GM19467 (cell line): ENCODE measurements around the gene RPA4.
"Not testable (repeated sequence)": the region's sequence is repeated elsewhere in the genome, so short reads cannot be mapped to it uniquely, and the experiment has no call there.

Experiments
- ATAC-seq: cut with Tn5 transposase; IDR thresholded peaks from one replicate; pipeline ENCODE4 v1.9.1; 2021; ENCODE audit warnings: mild to moderate bottlenecking, moderate library complexity; ENCODE audit not compliant: unreplicated experiment

The RPA4 gene, protein sequence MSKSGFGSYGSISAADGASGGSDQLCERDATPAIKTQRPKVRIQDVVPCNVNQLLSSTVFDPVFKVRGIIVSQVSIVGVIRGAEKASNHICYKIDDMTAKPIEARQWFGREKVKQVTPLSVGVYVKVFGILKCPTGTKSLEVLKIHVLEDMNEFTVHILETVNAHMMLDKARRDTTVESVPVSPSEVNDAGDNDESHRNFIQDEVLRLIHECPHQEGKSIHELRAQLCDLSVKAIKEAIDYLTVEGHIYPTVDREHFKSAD

DNA sequence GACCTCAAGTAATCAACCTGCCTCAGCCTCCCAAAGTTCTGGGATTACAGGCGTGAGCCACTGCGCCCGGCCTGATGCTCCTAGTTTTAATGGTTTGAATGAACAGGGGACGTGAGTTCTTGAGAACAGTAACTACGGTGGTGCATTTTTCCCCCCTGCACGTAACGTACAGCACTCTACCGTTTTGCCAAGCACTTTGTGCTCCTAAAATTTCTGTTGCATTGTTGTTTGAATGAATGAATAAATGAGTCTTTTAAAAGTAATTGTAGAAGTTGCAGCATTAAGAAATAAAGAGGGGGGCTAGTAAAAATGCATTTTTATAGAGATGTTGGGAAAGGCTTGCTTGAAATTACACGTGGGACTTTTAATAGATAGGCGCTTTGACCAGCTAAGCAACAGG lies at the start of gene RPA4:
Gene RPA4, plus strand, starts transcription at position 301 of the 400 bp plus-strand sequence. CDS start 403 bp downstream, outside the sequence.
- ATAC-seq, result no peak

DNA sequence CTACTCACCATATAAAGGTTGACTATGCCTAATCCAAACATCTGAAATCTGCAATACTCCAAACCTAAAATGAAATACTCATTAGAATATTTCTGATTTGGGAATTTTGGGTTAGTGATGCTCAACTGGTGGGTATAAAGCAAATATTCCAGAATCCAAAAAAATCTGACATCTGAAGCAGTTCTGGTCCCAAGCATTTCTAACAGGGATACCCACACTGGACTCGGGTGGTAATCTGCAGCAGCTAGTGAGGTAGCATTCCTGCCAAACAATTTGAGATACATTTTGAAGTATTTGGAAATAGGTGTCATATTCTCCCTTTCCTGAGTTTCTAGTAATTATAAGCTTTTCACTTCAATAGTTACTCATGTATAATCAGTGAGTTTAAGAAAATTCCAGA lies 49.6 kb upstream of the RPA4 start:
- ATAC-seq, result no peak

DNA sequence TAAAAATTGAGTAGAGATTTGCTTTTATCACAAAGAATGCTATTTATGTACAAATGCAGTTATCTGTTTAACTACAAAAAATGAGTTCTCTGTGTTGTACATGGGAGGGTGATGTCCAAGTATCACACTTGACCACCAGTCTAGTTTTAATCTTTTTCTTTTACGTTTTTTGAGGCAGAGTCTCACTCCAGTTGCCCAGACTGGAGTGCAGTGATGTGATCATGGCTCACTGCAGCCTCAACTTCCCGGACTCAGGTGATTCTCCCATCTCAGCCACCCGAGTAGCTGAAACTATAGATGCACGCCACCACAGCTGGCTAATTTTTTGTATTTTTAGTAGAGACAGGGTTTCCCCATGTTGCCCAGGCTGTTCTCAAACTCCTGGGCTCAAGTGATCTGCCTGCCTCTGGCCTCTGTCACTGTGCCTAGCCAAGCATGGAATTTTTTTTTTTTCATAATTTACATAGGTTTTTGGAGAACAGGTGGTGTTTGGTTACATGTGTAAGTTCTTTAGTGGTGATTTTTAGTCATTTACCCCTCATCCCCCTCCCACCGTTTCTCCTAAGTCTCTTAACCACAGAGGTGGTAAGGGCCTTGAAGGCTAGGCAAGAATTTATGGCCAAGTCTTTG lies 47.9 kb upstream of the RPA4 start:
- peak; percentile 69 for ATAC-seq

DNA sequence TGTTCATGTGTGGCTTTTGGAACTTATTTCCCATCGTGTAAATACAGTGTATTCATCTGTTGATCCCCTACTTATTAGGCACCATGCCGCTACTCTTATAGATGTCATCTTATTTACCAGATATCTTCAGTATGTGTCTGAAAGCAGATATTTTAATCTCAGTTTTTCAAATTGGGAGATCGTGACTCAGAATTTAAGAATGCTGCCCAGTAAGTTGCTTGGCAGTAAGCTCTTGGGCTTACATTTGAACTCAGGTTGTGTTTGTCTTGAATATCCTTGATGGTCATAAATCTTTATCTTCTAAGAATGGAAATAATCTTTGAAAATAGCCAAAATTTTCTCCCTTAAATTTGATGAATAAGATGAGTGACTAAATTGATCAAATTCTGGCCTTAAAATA lies 45.9 kb upstream of the RPA4 start:
- ATAC-seq, result no peak

DNA sequence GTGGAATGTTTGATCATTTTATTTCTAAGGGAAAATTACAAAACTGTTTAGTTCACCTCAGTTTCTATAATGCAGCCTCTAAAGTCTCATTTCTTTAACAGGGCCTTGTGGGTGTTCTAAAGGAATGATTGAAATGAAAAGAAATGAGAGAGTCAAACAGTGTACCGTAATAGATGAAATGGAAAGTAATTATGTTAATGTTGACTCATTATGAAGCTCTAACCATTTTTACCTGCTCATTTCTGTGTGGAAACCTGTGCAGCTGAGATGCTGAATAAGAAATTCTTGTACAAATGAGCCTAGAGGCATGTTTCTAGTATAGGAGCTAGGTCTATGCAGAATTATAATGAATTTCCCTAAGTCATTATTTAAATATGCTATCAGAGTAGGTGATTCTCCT lies 45.2 kb upstream of the RPA4 start:
- ATAC-seq, result no peak

DNA sequence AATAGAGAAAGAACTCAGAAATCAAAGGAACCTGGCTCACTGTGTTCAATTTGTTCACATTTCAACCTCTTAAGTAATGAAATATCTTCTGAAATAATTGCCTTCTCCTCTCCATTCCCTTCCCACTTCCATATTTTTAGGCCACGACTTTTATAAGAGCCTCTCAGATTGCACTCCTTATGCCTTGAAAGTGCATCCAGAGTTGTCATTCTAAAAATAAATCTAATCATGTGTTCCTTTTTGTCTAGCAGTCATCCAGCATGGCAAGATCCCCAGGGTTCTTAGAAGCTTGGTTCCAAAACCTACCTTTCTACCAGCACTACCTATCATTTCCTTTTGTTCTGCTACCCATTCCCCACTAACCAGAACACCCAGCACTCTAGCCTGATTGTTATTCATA lies 42.4 kb upstream of the RPA4 start:
- no peak for ATAC-seq

DNA sequence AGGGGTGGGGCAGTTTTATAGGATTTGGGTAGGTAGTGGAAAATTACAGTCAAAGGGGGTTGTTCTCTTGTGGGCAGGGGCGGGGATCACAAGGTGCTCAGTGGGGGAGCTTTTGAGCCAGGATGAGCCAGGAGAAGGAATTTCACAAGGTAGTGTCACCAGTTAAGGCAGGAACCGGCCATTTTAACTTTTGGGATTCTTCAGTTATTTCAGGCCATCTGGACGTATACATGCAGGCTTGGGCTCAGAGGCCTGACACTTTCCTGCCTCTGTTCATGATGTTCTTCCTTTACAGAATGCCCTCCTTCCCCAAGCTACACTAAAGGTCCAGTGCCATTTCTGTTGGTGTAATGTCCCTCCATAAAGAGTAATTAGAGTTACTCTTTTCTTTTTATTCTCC lies 41.8 kb upstream of the RPA4 start:
- ATAC-seq, result not testable (repeated sequence)

DNA sequence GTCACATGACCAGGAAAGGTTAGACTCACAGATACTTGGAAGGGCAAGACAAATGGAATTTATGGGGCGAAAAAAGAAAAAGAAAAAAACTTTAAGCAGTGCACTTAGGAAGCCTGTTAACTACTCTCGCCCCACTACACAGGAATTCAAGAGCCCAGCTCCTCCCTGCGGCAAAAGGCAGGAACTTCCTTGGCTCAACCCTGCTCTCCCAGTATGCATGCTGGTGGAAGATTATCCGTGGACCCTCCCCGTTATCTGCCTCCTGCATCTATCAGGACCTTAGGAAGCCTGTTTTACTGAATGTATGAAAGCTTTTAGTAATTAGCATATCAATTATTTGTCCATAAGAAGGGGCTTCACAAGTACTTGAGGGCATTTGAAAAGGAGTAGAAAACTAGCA lies 40.1 kb upstream of the RPA4 start:
- ATAC-seq, result no peak

DNA sequence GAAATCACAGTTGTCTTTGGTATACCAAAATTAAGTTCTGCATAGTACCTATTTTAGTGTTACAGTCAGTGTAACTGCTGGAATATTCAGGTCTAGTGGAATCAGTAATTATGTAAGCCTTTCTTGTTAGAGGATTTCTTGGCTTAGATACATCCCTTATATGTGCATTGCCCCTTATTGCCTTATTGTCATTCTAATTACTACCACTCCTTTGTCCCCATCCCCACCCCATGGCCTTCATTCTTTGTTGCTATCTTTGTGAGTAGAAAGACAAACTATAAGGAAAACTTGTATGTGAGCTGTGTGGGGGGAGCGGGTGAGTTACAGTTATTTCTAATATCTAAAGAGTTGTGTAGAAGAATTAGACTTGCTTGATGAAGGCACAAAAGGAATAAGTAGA lies 36.9 kb upstream of the RPA4 start:
- no peak for ATAC-seq

DNA sequence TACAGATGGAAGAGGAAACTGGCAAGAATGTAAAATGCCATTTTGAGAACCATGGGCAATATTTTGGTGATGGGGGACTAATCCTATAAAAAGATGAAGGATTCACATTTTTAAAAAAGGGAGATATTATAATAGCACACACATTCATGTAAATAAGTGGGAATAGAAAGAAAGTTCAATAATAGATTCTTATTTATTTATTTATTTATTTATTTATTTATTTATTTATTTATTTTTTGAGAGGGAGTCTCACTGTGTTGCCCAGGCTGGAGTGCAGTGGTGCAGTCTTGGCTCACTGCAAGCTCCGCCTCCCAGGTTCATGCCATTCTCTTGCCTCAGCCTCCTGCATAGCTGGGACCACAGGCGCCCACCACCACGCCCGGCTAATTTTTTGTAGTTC lies 24.3 kb upstream of the RPA4 start:
- ATAC-seq, result not testable (repeated sequence)

DNA sequence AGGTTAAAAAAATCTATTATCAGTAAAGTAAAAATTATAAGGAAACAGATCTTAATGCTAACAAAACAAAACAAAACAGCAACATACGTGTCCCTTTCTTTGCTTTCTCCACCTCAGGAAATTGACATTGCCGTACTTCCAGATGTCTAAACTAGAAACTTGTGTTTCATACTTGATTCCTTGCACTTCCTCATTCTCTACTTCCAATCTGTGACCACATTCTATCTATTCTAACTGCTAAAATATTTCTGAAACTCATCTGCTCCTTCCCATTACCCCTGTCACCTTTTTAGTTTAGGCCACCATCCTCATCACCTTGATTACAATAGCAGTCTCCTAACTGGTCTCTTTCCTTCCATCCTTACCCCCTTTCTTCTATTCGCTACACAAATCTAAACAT lies 22.5 kb upstream of the RPA4 start:
- ATAC-seq, result peak; percentile 47

DNA sequence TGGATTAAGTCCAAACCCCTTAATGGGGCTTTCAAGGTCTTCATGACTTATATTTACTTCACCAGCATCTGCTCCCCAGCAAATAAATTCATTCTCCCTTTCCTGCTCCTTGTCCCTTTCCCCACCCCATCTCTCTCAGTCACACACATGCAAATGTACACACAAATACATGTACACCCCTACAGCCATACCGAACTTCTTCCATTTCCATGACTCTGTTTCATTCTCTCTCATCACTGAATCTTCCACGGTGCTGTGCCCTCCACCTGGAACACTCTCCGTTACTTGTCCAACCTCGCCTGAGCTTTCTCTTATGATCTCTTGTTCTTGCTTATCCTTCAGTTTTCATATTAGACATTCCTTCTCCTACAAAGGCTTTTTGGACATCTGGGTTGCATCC lies 22.0 kb upstream of the RPA4 start:
- ATAC-seq, result no peak

DNA sequence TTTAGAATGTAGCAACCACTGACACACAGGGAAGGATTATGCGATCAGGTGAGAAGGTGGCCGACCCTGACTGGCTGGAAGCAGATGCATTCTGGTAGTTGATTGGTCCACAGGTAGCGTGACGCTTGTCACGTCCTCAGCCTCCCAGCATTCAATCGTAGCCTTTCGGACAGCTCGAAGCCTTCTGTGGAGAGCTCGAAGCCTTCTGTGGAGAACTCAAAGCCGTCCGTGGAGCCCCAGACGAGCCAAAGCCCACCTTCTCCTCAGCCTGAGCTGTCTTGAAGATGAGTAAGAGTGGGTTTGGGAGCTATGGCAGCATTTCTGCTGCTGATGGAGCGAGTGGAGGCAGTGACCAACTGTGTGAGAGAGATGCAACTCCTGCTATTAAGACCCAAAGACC lies 319 bp downstream of the RPA4 start:
- no peak for ATAC-seq

DNA sequence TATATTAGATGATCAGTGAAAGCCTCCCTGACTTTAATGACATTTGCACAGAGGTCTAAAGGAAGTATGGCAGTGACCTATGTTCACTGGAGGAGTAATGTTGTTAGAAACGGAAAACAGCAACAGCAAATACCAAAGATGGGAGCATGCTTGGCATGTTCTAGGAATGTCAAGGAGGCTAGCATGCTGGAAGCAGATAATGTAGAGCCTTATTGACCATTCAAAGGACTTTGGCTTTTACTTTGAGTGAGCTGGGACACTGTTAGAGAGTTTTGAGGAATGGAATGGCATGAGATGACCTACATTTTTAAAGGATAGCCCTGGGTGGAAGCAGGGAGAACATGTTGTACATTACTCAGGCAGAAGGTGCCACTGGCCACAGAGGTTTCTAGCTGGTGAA lies 6.0 kb downstream of the RPA4 start:
- no peak for ATAC-seq

DNA sequence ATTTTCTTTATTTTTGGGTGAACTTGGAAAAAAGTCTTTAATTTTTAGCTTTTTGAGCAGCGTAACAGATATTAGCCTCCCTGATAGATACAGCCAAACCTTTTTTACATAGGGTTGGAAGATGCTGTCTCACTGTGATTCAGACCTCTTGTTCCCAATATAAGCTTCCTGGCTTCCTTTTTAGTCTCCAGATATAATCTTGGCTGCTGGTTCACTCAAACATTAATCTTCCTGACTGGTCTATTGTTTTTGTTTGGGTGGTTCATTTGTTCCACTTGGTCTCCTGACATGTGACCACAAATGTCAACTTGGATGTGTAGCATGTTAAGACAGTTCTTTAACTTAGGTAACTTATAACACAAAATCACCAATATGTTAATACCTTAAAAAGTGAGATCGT lies 23.0 kb downstream of the RPA4 start:
- no peak for ATAC-seq

DNA sequence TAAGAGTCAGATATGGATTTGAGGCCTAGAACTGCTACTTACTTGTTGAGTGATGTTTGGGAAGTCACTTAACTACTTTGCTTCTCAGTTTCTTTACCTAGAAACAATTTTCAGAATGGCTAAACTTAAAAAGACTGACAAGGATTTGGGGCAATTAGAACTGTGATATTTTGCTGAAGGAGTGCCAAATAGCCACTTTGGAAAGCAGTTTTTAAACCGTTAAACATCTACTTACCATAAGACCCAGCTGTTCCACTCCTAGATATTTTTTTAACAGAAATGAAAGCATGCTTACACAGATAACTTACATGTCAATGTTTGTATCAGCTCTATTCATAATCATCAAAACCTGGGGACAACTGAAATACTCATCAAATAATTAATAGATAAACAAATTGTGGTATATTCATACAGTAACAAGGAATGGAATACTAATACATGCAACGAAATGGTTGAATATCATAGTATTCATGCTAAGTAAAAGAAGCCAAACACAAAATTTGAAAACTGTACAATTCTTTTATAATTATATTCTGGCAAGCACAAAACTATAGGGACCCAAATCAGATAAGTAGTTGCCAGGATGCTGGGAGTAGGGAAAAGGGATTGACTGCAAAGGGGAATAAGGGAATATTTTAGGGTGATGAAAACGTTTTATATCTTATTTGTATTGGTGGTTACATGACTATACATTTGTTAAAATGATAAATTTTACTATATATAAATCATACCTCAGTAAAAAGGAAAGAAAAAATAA lies 24.0 kb downstream of the RPA4 start:
- no peak for ATAC-seq

DNA sequence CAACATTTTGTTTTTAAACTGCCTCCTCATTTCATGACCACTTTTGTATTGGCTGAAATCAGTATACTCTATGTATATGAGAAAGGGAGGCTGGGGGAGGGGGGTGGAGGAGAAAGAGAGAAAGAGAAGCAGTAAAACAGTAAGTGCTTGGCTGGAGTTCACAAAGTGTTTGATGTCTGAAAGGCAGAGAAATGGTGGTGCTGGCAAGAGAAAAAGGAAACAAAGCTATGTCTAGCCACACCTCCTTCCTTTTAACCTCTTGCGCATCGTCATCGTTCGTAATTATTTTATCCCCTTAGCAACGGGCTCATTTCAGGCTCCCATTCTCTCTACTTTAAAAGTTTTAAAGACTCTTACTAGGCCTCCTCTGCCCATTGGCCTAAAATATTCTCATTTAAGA lies 25.6 kb downstream of the RPA4 start:
- ATAC-seq, result no peak

DNA sequence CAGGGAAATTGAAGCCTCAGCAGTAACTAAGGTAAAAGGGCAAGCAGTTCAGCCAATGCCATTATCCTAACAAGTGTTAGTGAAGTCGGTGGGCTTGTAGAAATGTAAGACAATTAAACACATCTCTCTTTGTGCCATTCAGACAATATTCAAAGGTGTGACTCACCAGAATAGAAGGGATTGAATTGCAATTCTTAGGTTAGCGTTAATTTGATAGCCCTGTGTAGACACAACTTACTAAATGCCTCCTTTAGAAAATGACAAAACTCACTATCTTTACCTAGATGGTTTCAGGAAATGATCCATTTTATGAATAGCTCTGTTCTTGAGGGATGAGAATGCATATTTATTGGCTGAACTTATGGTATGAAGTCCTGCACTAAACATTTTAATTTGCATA lies 35.2 kb downstream of the RPA4 start:
- no peak for ATAC-seq

DNA sequence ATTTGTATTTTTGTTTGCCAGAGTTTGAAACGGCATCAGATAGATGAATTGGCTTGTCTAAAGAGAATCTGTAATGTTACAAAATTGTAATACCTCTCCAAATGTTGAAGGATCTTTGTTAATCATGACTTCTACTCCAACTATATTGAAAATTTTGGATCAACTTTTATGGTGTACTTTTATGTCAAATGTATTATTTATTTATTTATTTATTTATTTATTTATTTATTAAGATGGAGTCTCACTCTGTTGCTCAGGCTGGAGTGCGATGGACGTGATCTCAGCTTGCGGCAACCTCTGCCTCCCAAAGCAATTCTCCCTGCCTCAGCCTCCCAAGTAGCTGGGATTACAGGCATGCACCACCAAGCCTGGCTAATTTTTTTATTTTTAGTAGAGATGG lies 36.0 kb downstream of the RPA4 start:
- no peak for ATAC-seq

DNA sequence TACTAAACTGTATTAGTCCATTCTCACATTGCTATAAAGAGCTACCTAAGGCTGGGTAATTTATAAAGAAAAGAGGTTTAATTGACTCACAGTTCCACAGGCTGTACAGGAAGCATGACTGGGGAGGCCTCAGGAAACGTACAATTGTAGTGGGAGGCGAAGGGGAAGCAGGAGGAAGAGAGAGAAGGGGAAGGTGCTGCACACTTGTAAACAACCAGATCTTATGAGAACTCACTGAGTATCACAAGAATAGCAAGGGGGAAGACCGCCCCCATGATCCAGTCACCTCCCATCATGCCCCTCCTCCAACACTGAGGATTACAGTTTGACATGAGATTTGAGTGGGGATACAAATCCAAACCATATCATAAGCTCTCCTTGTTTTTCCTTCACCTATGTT lies 40.9 kb downstream of the RPA4 start:
- no peak for ATAC-seq

DNA sequence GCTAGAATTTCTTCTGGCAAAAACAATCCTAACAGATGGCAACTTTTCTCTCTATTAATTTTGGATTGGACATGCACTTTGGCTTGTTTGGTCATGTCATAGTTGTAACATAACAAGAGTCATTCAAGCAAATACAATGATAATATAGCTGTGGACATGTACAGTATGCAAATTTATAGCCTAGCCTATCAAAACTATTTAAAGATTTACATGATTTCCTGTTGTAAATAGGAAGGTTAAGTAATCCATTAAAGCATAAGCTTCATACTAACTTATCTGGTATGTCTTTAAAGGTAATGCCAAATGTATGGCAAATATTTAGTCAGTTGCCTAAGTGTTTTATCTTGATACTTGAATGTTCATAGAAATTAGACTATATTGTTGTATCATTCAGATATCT lies 45.3 kb downstream of the RPA4 start:
- ATAC-seq, result no peak
